Right ventricle myocardium inferior (tissue), 1 donor: ENCODE results near the gene CACNA2D3. TPM values are rescaled to one million over a fixed set of nuclear protein-coding genes. Genes with fewer than 3 reads are reported as not detected.
A peak's percentile ranks its signal among the peaks of the same experiment; 100 is the strongest.
"Not testable (repeated sequence)": the region's sequence is repeated elsewhere in the genome, so short reads cannot be mapped to it uniquely, and the experiment has no call there.

Experiments used
- ATAC-seq: fragments of 200-7000 bp; cut with Tn5 transposase; one replicate; pipeline ENCODE4 v1.9.1; 2020; ENCODE audit warnings: mild to moderate bottlenecking, moderate library complexity
- DNase-seq: peaks from one replicate; pipeline ENCODE4 v3.0.0; 2021; ENCODE audit errors: missing footprints
- intact Hi-C: fragments of 100-400 bp; cut with DNase I; formaldehyde crosslinking; loops from one replicate; pipeline ENCODE4 v1.11.0; 2022
- total RNA-seq: library from RNA; stranded (reverse); fragmentation: NEBNext Ultra II Directional; extraction: Animal tissue kit (Norgen Biotek cat#: 25700); gene quantifications from one replicate; pipeline ENCODE4 v1.2.1, GENCODE V29; 2021
- donor health status: DM: no; HTN: yes; CAD: no; lungs with severe emphysema.

CACNA2D3 gene
- total RNA-seq, 1 donor from 2014 or later = 33.7 TPM

GRCh38 chr3:55069950-55070349 lies 947.6 kb downstream of the CACNA2D3 start:
- intact Hi-C loops = no loop called here
- DNase-seq (no peak), ATAC-seq (no peak)

GRCh38 chr3:55074796-55075195 lies 952.4 kb downstream of the CACNA2D3 start:
- ATAC-seq = no peak
- no peak for DNase-seq
- intact Hi-C loops = no loop called here

GRCh38 chr3:55075846-55076245 lies 953.5 kb downstream of the CACNA2D3 start:
- no peak for DNase-seq
- ATAC-seq = no peak
- intact Hi-C loops = no loop called here

- DNase-seq = no peak
- ATAC-seq = peak; percentile 64
These were observed 955.4 kb downstream of the CACNA2D3 start for GRCh38 chr3:55077726-55078125.

GRCh38 chr3:55078876-55079275 lies 956.5 kb downstream of the CACNA2D3 start:
- DNase-seq (no peak), ATAC-seq (no peak)
- intact Hi-C loops = no loop called here

More at GRCh38 chr3:55077726-55078125, 955.4 kb downstream of the CACNA2D3 start:
- intact Hi-C loops = no loop called here

- ATAC-seq (no peak), DNase-seq (no peak)
- intact Hi-C loops = no loop called here
These were observed 962.9 kb downstream of the CACNA2D3 start for GRCh38 chr3:55085231-55085630.

- intact Hi-C loops = no loop called here
- no peak for DNase-seq
- ATAC-seq = no peak
These were observed 966.9 kb downstream of the CACNA2D3 start for GRCh38 chr3:55089211-55089610.

GRCh38 chr3:55090291-55090690 lies 967.9 kb downstream of the CACNA2D3 start:
- intact Hi-C loops = no loop called here
- ATAC-seq (no peak), DNase-seq (no peak)

GRCh38 chr3:55090746-55091145 lies 968.4 kb downstream of the CACNA2D3 start:
- ATAC-seq (no peak), DNase-seq (no peak)
- intact Hi-C loops = no loop called here

GRCh38 chr3:55091381-55092225 lies 969.3 kb downstream of the CACNA2D3 start:
- ATAC-seq (no peak), DNase-seq (no peak)
- intact Hi-C loops = no loop called here

- no peak for DNase-seq
- no peak for ATAC-seq
- intact Hi-C loops = no loop called here
These were observed 972.3 kb downstream of the CACNA2D3 start for GRCh38 chr3:55094676-55095075.

GRCh38 chr3:55097441-55097840 lies 975.1 kb downstream of the CACNA2D3 start:
- ATAC-seq (no peak), DNase-seq (no peak)
- intact Hi-C loops = no loop called here

- ATAC-seq (no peak), DNase-seq (no peak)
- intact Hi-C loops = no loop called here
These were observed 983.3 kb downstream of the CACNA2D3 start for GRCh38 chr3:55105647-55106046.

GRCh38 chr3:55107187-55107586 lies 984.8 kb downstream of the CACNA2D3 start:
- intact Hi-C loops = no loop called here
- DNase-seq (no peak), ATAC-seq (no peak)

- DNase-seq, ATAC-seq, intact Hi-C loops: not testable (repeated sequence)
These were observed 989.6 kb downstream of the CACNA2D3 start for GRCh38 chr3:55111906-55112305.

- ATAC-seq (no peak), DNase-seq (no peak)
- intact Hi-C loops = no loop called here
These were observed 996.1 kb downstream of the CACNA2D3 start for GRCh38 chr3:55118451-55118850.

- DNase-seq (no peak), ATAC-seq (no peak)
- intact Hi-C loops = no loop called here
These were observed 996.9 kb downstream of the CACNA2D3 start for GRCh38 chr3:55119268-55119667.

GRCh38 chr3:55122312-55122711 lies 1000.0 kb downstream of the CACNA2D3 start:
- ATAC-seq = no peak
- intact Hi-C loops = no loop called here
- no peak for DNase-seq
